GM18867 (cell line): Measurements from ENCODE around the gene DYNC1LI2.
A peak's percentile ranks its signal among the peaks of the same experiment; 100 is the strongest.

ENCODE experiments used
- ATAC-seq: cut with Tn5 transposase; IDR thresholded peaks from one replicate; pipeline ENCODE4 v1.9.1; 2021; ENCODE audit warnings: mild to moderate bottlenecking, moderate library complexity; ENCODE audit not compliant: unreplicated experiment

DYNC1LI2 gene

GRCh38 chr16:66740533-66740932 is 10.9 kb downstream of the DYNC1LI2 start:
- no peak for ATAC-seq

- no peak for ATAC-seq
Measured at GRCh38 chr16:66740010-66740409, 11.4 kb downstream of the DYNC1LI2 start.

DNA sequence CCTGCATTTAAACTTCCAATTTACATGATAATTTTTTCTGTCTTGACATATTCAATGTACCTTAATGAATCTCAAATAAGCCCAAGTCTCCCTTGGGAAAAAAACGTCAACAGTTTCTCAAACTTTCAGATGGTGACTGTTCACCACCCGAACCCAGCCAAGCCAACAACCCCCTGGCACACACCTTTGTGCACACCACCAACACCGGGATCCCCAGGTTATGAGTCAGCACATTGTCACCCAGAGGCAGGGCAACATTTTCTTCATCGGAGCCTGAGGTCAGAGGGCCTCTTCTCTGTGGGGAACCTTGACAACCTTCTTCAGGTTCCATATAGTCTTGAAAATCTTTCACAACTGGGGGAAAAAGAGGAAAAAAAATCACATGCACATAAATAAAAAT is 15.5 kb downstream of the DYNC1LI2 start:
- no peak for ATAC-seq

DNA sequence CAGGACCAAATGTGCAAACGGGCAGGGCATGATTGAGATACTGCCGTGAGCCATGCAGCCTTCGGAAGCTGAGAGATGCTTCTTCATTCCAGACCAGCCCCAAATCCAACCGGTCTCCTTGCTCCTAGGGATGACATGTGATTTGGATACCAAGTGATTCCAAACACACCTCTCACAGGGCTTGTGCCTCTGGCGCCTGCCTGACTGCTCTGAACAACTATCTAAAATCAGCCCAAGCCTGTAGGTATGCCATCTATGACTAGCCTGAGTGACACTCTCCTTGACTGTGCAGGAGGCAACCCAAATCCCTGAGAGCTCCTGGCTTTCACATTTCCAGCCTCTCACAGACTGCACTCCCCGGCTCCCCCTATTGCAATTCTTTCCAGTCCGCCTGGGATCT is 20.3 kb downstream of the DYNC1LI2 start:
- no peak for ATAC-seq

DNA sequence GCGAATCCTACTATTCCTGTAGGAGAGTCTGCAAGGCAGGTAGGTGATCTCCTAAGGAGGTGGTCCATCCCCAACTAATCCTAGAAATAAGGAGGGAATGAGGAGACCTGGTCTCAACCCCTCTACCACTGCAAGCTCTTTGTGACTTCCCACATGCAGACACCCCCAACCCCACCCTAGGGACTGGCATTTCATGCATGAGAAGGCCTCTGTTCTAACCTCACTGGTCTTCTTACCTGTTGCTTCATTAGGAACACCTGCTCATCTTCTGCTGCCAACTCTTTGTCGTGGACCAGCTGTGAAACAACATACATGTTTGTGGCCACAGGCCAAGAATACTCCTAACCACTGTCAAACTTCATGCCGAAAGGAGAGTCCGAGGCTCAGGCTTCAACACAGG is 22.6 kb downstream of the DYNC1LI2 start:
- no peak for ATAC-seq

- ATAC-seq: peak; percentile 47
Measured at GRCh38 chr16:66728117-66728787, 23.2 kb downstream of the DYNC1LI2 start.

DNA sequence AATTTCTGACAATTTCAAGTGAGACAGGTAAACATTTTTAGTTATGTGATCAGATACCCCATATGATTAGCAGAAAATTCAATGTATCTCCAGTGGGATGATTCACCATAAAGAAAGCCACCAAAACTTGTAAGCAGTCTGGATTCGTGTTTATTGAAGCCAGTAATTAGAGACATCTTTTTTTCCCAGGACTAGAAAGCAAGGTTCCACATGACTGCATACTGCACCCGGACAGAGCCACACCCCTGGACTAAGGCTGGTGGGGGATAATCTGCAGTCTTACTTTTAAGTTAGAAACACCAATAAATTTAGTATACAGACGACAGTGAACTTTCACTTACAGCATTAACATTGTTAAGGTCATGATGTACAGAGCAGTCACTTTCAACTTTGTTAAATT is 30.6 kb downstream of the DYNC1LI2 start:
- ATAC-seq: no peak

GRCh38 chr16:66719246-66719645 is 32.2 kb downstream of the DYNC1LI2 start:
- ATAC-seq: no peak

GRCh38 chr16:66717776-66718175 is 33.6 kb downstream of the DYNC1LI2 start:
- ATAC-seq: no peak

- ATAC-seq: no peak
Measured at GRCh38 chr16:66717112-66717675, 34.2 kb downstream of the DYNC1LI2 start.

GRCh38 chr16:66714654-66715307 is 36.6 kb downstream of the DYNC1LI2 start:
- no peak for ATAC-seq

- no peak for ATAC-seq
Measured at GRCh38 chr16:66714062-66714461, 37.3 kb downstream of the DYNC1LI2 start.

- no peak for ATAC-seq
Measured at GRCh38 chr16:66713076-66713475, 38.3 kb downstream of the DYNC1LI2 start.

GRCh38 chr16:66712512-66712911 is 38.9 kb downstream of the DYNC1LI2 start:
- ATAC-seq: no peak

GRCh38 chr16:66711581-66711980 is 39.8 kb downstream of the DYNC1LI2 start:
- ATAC-seq: no peak

DNA sequence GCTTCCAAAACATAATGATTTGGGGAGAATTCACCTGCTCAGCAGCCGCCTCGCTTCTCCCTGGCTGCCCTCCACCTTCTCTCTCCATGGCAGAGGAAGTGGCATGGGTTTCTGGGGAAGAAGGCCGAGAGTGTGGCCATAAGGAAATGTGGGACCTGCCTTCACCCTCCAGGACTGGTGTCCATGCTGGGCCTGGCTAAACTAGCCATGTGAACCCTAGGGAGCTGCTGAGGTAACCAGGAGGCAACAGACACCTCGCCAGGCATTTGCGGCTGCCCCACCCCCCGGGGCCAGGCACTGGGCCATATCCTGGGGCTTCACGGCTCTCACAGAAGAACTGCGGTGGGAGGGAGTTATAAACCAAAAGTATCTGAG is 44.9 kb downstream of the DYNC1LI2 start:
- no peak for ATAC-seq

- no peak for ATAC-seq
Measured at GRCh38 chr16:66705790-66706505, 45.5 kb downstream of the DYNC1LI2 start.

GRCh38 chr16:66703406-66704215 is 47.8 kb downstream of the DYNC1LI2 start:
- no peak for ATAC-seq

- ATAC-seq: no peak
Measured at GRCh38 chr16:66701516-66701915, 49.9 kb downstream of the DYNC1LI2 start.

DNA sequence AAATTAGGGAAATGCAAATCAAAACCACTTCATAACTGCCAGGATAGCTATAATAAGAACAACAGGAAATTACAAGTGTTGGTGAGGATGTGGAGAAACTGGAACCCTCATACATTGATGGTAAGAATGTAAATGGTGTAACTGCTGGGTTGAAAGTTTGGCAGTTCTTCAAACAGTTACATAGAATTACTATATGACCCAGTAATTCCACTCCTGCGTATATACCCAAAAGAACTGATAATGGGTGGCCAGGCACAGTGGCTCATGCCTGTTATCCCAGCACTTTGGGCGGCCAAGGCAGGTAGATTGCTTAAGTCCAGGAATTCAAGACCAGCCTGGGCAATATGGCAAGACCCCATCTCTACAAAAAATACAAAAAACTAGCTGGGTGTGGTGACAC is 50.4 kb downstream of the DYNC1LI2 start:
- ATAC-seq: no peak

GRCh38 chr16:66699898-66700297 is 51.5 kb downstream of the DYNC1LI2 start:
- ATAC-seq: no peak
